Ovary (tissue), 10 donors: ENCODE measurements around the gene EDNRA. TPM values are rescaled to one million over a fixed set of nuclear protein-coding genes. Genes with fewer than 3 reads are reported as not detected.
A peak's percentile ranks its signal among the peaks of the same experiment; 100 is the strongest.
"Not testable (repeated sequence)": the region's sequence is repeated elsewhere in the genome, so short reads cannot be mapped to it uniquely, and the experiment has no call there.

Source experiments
- DNase-seq, 5 donors: peaks; one replicate each; pipeline ENCODE4 v3.0.0-alpha.2; 2019 to 2020
- H3K27ac ChIP-seq, 2 donors: fragments of 200-600 bp; one replicate each; pipeline versions ENCODE4 v1.5.1 to v1.8.0; 2019 to 2022
- H3K27me3 ChIP-seq: fragments of 200-600 bp; one replicate; pipeline ENCODE4 v1.8.0; 2022
- H3K36me3 ChIP-seq: fragments of 200-600 bp; sonication (generic); one replicate; pipeline ENCODE4 v1.5.1; 2019
- H3K4me1 ChIP-seq: one replicate; pipeline ENCODE4 v1.8.1; 2013; ENCODE audit warnings: mild to moderate bottlenecking, moderate library complexity; ENCODE audit not compliant: insufficient read depth
- H3K4me3 ChIP-seq: fragments of 200-600 bp; sonication (generic); one replicate; pipeline ENCODE4 v1.5.1; 2017
- H3K9me3 ChIP-seq, 2 donors: fragments of 200-600 bp in 1 of 2; sonication (generic) in 1 of 2; one replicate each; pipeline versions ENCODE4 v1.5.1 to v1.8.1; 2013 to 2019; ENCODE audit warnings: mild to moderate bottlenecking in 1 of 2, moderate library complexity in 1 of 2
- CTCF ChIP-seq, 3 donors: fragments of 450-650 bp in 2 of 3; fragments of 200-600 bp in 1 of 3; IDR thresholded peaks; one replicate each; pipeline versions ENCODE4 v1.5.1 to v1.8.0; 2016 to 2022; ENCODE audit warnings: antibody characterized with exemption in 3 of 3, mild to moderate bottlenecking in 1 of 3
- EP300 ChIP-seq: sonication (generic); formaldehyde crosslinking; IDR thresholded peaks from one replicate; pipeline ENCODE4 v1.6.1; 2017; ENCODE audit warnings: antibody characterized with exemption
- POLR2A ChIP-seq: fragments of 450-650 bp; IDR thresholded peaks from one replicate; pipeline ENCODE4 v1.6.1; 2017; ENCODE audit warnings: antibody characterized with exemption, mild to moderate bottlenecking, moderate library complexity
- WGBS, 3 donors: extraction: QIAGEN DNeasy Blood & Tissue Kit in 1 of 3; methylation state at CpG; one replicate each; pipeline versions ENCODE4 v1.1.5 to v1.1.7; 2013 to 2017; 5-methylcytosine and 5-hydroxymethylcytosine counted together
- intact Hi-C, 4 donors: fragments of 100-400 bp; cut with DNase I; formaldehyde crosslinking; loops; one replicate each; pipeline versions ENCODE4 v1.11.0 to v1.15.1; 2022 to 2023
- long read RNA-seq, 3 donors: library from polyadenylated mRNA in 2 of 3; unstranded in 2 of 3; transcript quantifications; one replicate each; pipeline ENCODE4 v2.0.0 and lab custom pipeline, GENCODE V29; 2021 to 2026
- polyA plus RNA-seq, 2 donors: library from polyadenylated mRNA; stranded (reverse); fragments of 200-250 nt in 1 of 2; fragments of 350-450 nt in 1 of 2; fragmentation: Illumina TruSeq in 1 of 2; extraction: RNeasy Lipid Tissue Mini Kit (QIAGEN cat#74804) in 1 of 2; gene quantifications; one replicate each; pipeline ENCODE4 v1.2.3, GENCODE V29; 2013 to 2014
- total RNA-seq, 7 donors: library from RNA; depleted of rRNA in 2 of 7; stranded (reverse); fragments of >200 nt in 2 of 7; fragmentation: NEBNext Ultra II Directional in 3 of 7; extraction: Animal tissue kit (Norgen Biotek cat#: 25700) in 3 of 7; gene quantifications; one replicate each; pipeline versions ENCODE4 v1.1.0 to v1.2.4, GENCODE V29; 2016 to 2023
- donor health status: DM: no; HTN: no; CAD: no; lungs with moderate emphysema.
- donor health status: DM: no; HTN: no; CAD: no.
- donor health status: Bipolar disorder and iron deficiency.
- donor health status: DM: yes; HTN: yes; CAD: no.
- donor health status: DM: no; HTN: no; CAD: no.
- donor health status: DM: yes; HTN: yes; CAD: no.

EDNRA gene
- 100 to 1,000 TPM in 1 of 7 donors, 10 to 100 TPM in 6; 28.4 to 110 (median 61.7) TPM for total RNA-seq
- 10 to 100 TPM; 36.3 to 86.5 TPM for polyA plus RNA-seq
- long read RNA-seq, donor 1, full-length matches to known transcripts, result 36 of 61 reads
- long read RNA-seq, donor 1, partial matches to known transcripts, result 17 of 61 reads
- long read RNA-seq, donor 1, other reads (novel, unspliced or antisense), result 8 of 61 reads
- long read RNA-seq, donor 2, full-length matches to known transcripts, result 5 of 10 reads
- long read RNA-seq, donor 2, partial matches to known transcripts, result 5 of 10 reads
- long read RNA-seq, donor 2, other reads (novel, unspliced or antisense), result 0 of 10 reads
- long read RNA-seq, donor 3, full-length matches to known transcripts, result 86 of 100 reads
- long read RNA-seq, donor 3, partial matches to known transcripts, result 9 of 100 reads
- long read RNA-seq, donor 3, other reads (novel, unspliced or antisense), result 5 of 100 reads

GRCh38 chr4:147480891-147481576 lies at the start of gene EDNRA:
TSS of gene EDNRA (plus strand) at chr4:147481097. CDS start at chr4:147485682, 4,585 bp downstream.
- 0 to 4% (median 1%) methylated on average over 47 to 68 of the region's 68 CpGs for WGBS, 3 donors
- Histone ChIP-seq H3K9me3 (no peaks in the 10 kb centered on the region), H3K27ac (peak within 1 kb of the TSS; percentile 65 to 81), H3K36me3 (no peaks in the 10 kb centered on the region), H3K4me1 (peaks cover 4% of the 10 kb centered on the region), H3K4me3 (peak within 1 kb of the TSS; percentile 61), H3K27me3 (no peaks in the 10 kb centered on the region)
- DNase-seq, result peak; percentile 48 to 72 (median 57)
- TF ChIP-seq POLR2A (no peak), EP300 (no peak), CTCF (IDR thresholded peaks at IDR 0.05) (no peak)
- intact Hi-C loops, result loop anchor here in 1 of 4 donors (10.0 kb wide), 1 partner anchor 116 kb away; no protein-coding TSS in a partner anchor

GRCh38 chr4:147434370-147434769 lies 46.5 kb upstream of the EDNRA start:
- WGBS, 3 donors, result 79 to 92% (median 88%) methylated on average over 1 of the region's 1 CpG
- H3K27me3 ChIP-seq, DNase-seq, intact Hi-C loops, H3K27ac ChIP-seq, H3K9me3 ChIP-seq, H3K36me3 ChIP-seq, H3K4me1 ChIP-seq, H3K4me3 ChIP-seq: not testable (repeated sequence)

- no peak for TF ChIP-seq POLR2A
- intact Hi-C loops, result no loop called here
- DNase-seq, result no peak
- H3K9me3 ChIP-seq, result no peaks in the 10 kb centered on the region
- no peaks in the 10 kb centered on the region for H3K27me3 ChIP-seq
- no peaks in the 10 kb centered on the region for H3K36me3 ChIP-seq
- 9 to 23% (median 18%) methylated on average over 2 of the region's 2 CpGs for WGBS, 3 donors
- H3K4me1 ChIP-seq, result no peaks in the 10 kb centered on the region
- H3K27ac ChIP-seq, result peak overlapping the region in 1 of 2 donors; percentile 26
- no peak overlapping the region for H3K4me3 ChIP-seq
Measured at GRCh38 chr4:147440442-147440841, 40.5 kb upstream of the EDNRA start.

GRCh38 chr4:147447786-147448185 lies 33.1 kb upstream of the EDNRA start:
- no peaks in the 10 kb centered on the region for H3K9me3 ChIP-seq
- WGBS, 3 donors, result 10 to 23% (median 11%) methylated on average over 2 of the region's 2 CpGs
- peaks cover 2% of the 10 kb centered on the region for H3K4me1 ChIP-seq
- DNase-seq, result no peak
- no peaks in the 10 kb centered on the region for H3K36me3 ChIP-seq
- no peak for TF ChIP-seq POLR2A
- H3K27me3 ChIP-seq, result no peaks in the 10 kb centered on the region
- intact Hi-C loops, result no loop called here
- no peak overlapping the region for H3K4me3 ChIP-seq
- peak overlapping the region in 1 of 2 donors; percentile 8 for H3K27ac ChIP-seq

GRCh38 chr4:147453561-147454141 lies 27.2 kb upstream of the EDNRA start:
- H3K27me3 ChIP-seq, result no peaks in the 10 kb centered on the region
- WGBS, 3 donors, result 14 to 28% (median 15%) methylated on average over 2 of the region's 2 CpGs
- no peaks in the 10 kb centered on the region for H3K4me1 ChIP-seq
- TF ChIP-seq EP300, result no peak
- no peak for TF ChIP-seq CTCF (IDR thresholded peaks at IDR 0.05)
- no peak for DNase-seq
- H3K27ac ChIP-seq, result no peak overlapping the region
- H3K4me3 ChIP-seq, result no peak overlapping the region
- H3K36me3 ChIP-seq, result no peaks in the 10 kb centered on the region
- H3K9me3 ChIP-seq, result no peaks in the 10 kb centered on the region
- intact Hi-C loops, result no loop called here
